IMR-90 (cell line): ENCODE measurements around the gene NPHP4. TPM values are rescaled to one million over a fixed set of nuclear protein-coding genes. Genes with fewer than 3 reads are reported as not detected.

Experiments used
- ATAC-seq: fragments of 200-7000 bp; cut with Tn5 transposase; 2 replicates; pipeline ENCODE4 v1.9.1; 2020; ENCODE audit warnings: low read depth, mild to moderate bottlenecking, moderate library complexity
- BruUV-seq: library from RNA; stranded (reverse); fragments of 400-500 nt; replicated peaks from 2 replicates; lab custom pipeline; 2021; lab: Mats Ljungman, UMichigan
- CTCF ChIA-PET: fragments of 300-600 bp; formaldehyde crosslinking; extraction: SDS; loops from one replicate; lab custom pipeline; 2021; ENCODE audit warnings: antibody characterized with exemption; lab: Yijun Ruan, JAX
- POLR2A ChIA-PET: fragments of 300-600 bp; sonication (Branson Sonifier 250); formaldehyde crosslinking; loops from one replicate; lab custom pipeline; 2022; ENCODE audit warnings: antibody characterized with exemption; ENCODE audit not compliant: unreplicated experiment; lab: Charles Lee
- DNase-seq: peaks from one replicate; pipeline ENCODE4 v3.0.0; 2013
- H2AFZ ChIP-seq: replicated peaks from 2 replicates; pipeline ENCODE3; 2013; ENCODE audit warnings: low read length, mild to moderate bottlenecking; ENCODE audit not compliant: poor library complexity
- H2AK5ac ChIP-seq: 2 replicates; pipeline ENCODE4 v1.6.1; 2013; ENCODE audit warnings: low read depth, low read length, inconsistent platforms
- H2AK9ac ChIP-seq: replicated peaks from 2 replicates; pipeline ENCODE3; 2013; ENCODE audit warnings: mild to moderate bottlenecking, low read depth, low read length, moderate library complexity; ENCODE audit not compliant: poor library complexity
- H2BK120ac ChIP-seq: 2 replicates; pipeline ENCODE4 v1.6.1; 2013; ENCODE audit warnings: low read depth, low read length, inconsistent platforms
- H2BK15ac ChIP-seq: 3 replicates; pipeline ENCODE4 v1.6.1; 2013; ENCODE audit warnings: low read depth, low read length, inconsistent platforms
- H2BK20ac ChIP-seq: 2 replicates; pipeline ENCODE4 v1.6.1; 2013; ENCODE audit warnings: low read depth, mild to moderate bottlenecking, inconsistent platforms, low read length, moderate library complexity
- H2BK5ac ChIP-seq: 2 replicates; pipeline ENCODE4 v1.6.1; 2013; ENCODE audit warnings: mild to moderate bottlenecking, low read depth, low read length, inconsistent platforms; ENCODE audit not compliant: poor library complexity, severe bottlenecking
- H3K14ac ChIP-seq: replicated peaks from 2 replicates; pipeline ENCODE4 v1.6.1; 2013; ENCODE audit warnings: low read depth, low read length, inconsistent platforms
- H3K18ac ChIP-seq: 2 replicates; pipeline ENCODE4 v1.6.1; 2013; ENCODE audit warnings: low read depth, low read length, control low read depth
- H3K23ac ChIP-seq: 2 replicates; pipeline ENCODE4 v1.6.1; 2013; ENCODE audit warnings: low read depth, low read length, inconsistent platforms
- H3K27ac ChIP-seq: 2 replicates; pipeline ENCODE4 v1.5.1; 2013; ENCODE audit warnings: mild to moderate bottlenecking, control low read depth, low read length; ENCODE audit not compliant: insufficient read depth
- H3K27me3 ChIP-seq: 2 replicates; pipeline ENCODE4 v1.6.1; 2013; ENCODE audit warnings: low read length; ENCODE audit not compliant: control insufficient read depth, insufficient read depth
- H3K36me3 ChIP-seq: 2 replicates; pipeline ENCODE4 v1.6.1; 2013; ENCODE audit warnings: low read length, mixed read lengths; ENCODE audit not compliant: control insufficient read depth, insufficient read depth
- H3K4ac ChIP-seq: 2 replicates; pipeline ENCODE4 v1.6.1; 2013; ENCODE audit warnings: low read depth, low read length, inconsistent platforms
- H3K4me1 ChIP-seq: 2 replicates; pipeline ENCODE4 v1.6.1; 2013; ENCODE audit warnings: low read length, mixed read lengths; ENCODE audit not compliant: control insufficient read depth, insufficient read depth
- H3K4me2 ChIP-seq: 2 replicates; pipeline ENCODE4 v1.6.1; 2013; ENCODE audit warnings: low read depth, mild to moderate bottlenecking, control low read depth, low read length, moderate library complexity
- H3K4me3 ChIP-seq: 2 replicates; pipeline ENCODE4 v1.5.1; 2013; ENCODE audit warnings: low read depth, mild to moderate bottlenecking, control low read depth, low read length, moderate library complexity; ENCODE audit not compliant: insufficient read depth
- H3K56ac ChIP-seq: 2 replicates; pipeline ENCODE4 v1.6.1; 2013; ENCODE audit warnings: low read length, inconsistent platforms; ENCODE audit not compliant: insufficient read depth; ENCODE audit errors: extremely low read depth
- H3K79me1 ChIP-seq, 2 experiments: 2 replicates each; pipeline ENCODE4 v1.6.1; 2013; ENCODE audit warnings: low read length in 2 of 2, inconsistent platforms in 1 of 2, low read depth in 1 of 2
- H3K9ac ChIP-seq: 2 replicates; pipeline ENCODE4 v1.6.1; 2013; ENCODE audit warnings: low read depth, low read length, control low read depth
- H3K9me1 ChIP-seq: 2 replicates; pipeline ENCODE4 v1.6.1; 2013; ENCODE audit warnings: low read length, inconsistent platforms; ENCODE audit not compliant: insufficient read depth
- H3K9me3 ChIP-seq: 2 replicates; pipeline ENCODE4 v1.6.1; 2013; ENCODE audit warnings: low read length; ENCODE audit not compliant: control insufficient read depth, insufficient read depth
- H4K20me1 ChIP-seq: 2 replicates; pipeline ENCODE4 v1.6.1; 2013; ENCODE audit warnings: low read length, inconsistent platforms; ENCODE audit not compliant: insufficient read depth
- H4K5ac ChIP-seq: 2 replicates; pipeline ENCODE4 v1.6.1; 2013; ENCODE audit warnings: mild to moderate bottlenecking, low read depth, low read length, control low read depth
- H4K8ac ChIP-seq, 2 experiments: 2 replicates each; pipeline ENCODE4 v1.6.1; 2013; ENCODE audit warnings: low read depth in 2 of 2, low read length in 2 of 2, control low read depth in 1 of 2, inconsistent platforms in 1 of 2
- H4K91ac ChIP-seq: 2 replicates; pipeline ENCODE4 v1.6.1; 2013; ENCODE audit warnings: low read depth, low read length, inconsistent platforms; ENCODE audit not compliant: insufficient read depth
- FOS ChIP-seq: fragments of 150-350 bp; IDR thresholded peaks from 2 replicates; pipeline ENCODE4 v1.6.1; 2016; ENCODE audit warnings: low read depth, low read length
- RFX5 ChIP-seq: IDR thresholded peaks from 2 replicates; pipeline ENCODE4 v1.8.0; 2012; ENCODE audit warnings: low read depth, mild to moderate bottlenecking, low read length, moderate library complexity
- WGBS, 2 experiments: methylation state at CpG; one replicate each; pipeline versions ENCODE4 v1.1.5 to v1.1.7; 2013; ENCODE audit warnings: missing lambda C conversion rate in 2 of 2; ENCODE audit not compliant: insufficient read length in 1 of 2; ENCODE audit errors: extremely low coverage in 2 of 2; 5-methylcytosine and 5-hydroxymethylcytosine counted together
- dilution Hi-C: fragments of 300-500 bp; cut with HindIII; formaldehyde crosslinking; loops from one replicate; pipeline ENCODE4 v1.14.3; 2018; ENCODE audit warnings: low sequenced_read_pairs; ENCODE audit not compliant: unreplicated experiment
- in situ Hi-C: fragments of 300-500 bp; cut with MboI; formaldehyde crosslinking; loops from 3 replicates; pipeline ENCODE4 v1.14.3; 2019; ENCODE audit warnings: low sequenced_read_pairs, inconsistent platforms, mixed read lengths
- intact Hi-C: fragments of 100-400 bp; cut with micrococcal nuclease; formaldehyde crosslinking; loops from 2 replicates; pipeline ENCODE4 v1.10.0; 2022
- polyA plus RNA-seq, 3 experiments: library from polyadenylated mRNA; depleted of rRNA; stranded (reverse); fragments of >200 nt; gene quantifications; 2 replicates each; pipeline ENCODE4 v1.2.3, GENCODE V29; 2012; ENCODE audit warnings: low replicate concordance in 1 of 3
- total RNA-seq: library from RNA; depleted of rRNA; stranded (reverse); fragments of >200 nt; gene quantifications from 2 replicates; pipeline ENCODE4 v1.2.3, GENCODE V29; 2012
- TF ChIP-seq, protein P1 (sequence below): fragments of 150-350 bp; IDR thresholded peaks from 2 replicates; pipeline ENCODE4 v1.6.1; 2017; ENCODE audit warnings: mild to moderate bottlenecking, antibody characterized with exemption, low read length, low read depth

NPHP4 gene
- total and polyA plus RNA-seq, 2 of the 4 experiments (the other 2 are of a cell fraction), result 2.0 to 5.5 TPM

DNA sequence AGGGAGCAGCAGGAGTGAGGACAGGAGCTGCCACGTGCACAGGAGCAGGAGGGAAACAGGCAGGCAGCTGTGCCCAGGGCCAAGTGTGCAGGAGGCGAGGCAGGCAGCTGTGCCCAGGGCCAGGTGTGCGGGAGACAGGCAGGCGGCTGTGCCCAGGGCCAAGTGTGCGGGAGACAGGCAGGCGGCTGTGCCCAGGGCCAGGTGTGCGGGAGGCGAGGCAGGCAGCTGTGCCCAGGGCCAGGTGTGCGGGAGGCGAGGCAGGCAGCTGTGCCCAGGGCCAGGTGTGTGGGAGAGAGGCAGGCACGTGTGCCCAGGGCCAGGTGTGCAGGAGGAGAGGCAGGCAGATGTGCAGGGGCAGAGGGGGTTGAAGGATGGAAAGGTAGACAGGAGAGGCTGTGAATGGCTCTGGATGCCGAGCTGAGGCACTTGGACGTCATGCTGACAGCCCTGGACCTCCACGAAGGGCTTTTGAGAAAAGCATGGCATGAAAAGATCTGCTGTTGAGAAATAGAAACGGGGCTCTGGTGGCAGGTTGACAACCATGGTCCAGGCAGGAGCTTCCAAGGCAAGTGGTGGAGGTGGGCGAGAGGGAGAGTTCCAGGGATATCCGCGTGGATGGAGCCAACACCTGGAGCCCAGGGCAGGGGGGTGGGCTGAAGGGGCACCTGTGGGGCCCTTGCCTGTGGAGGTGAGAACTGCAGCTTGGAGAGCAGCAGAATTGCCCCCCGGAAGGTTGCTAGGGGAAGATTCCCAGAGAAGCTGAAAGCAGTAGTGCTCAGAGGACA lies 19.1 kb upstream of the NPHP4 start (continued):
- TF ChIP-seq, protein P1, sequence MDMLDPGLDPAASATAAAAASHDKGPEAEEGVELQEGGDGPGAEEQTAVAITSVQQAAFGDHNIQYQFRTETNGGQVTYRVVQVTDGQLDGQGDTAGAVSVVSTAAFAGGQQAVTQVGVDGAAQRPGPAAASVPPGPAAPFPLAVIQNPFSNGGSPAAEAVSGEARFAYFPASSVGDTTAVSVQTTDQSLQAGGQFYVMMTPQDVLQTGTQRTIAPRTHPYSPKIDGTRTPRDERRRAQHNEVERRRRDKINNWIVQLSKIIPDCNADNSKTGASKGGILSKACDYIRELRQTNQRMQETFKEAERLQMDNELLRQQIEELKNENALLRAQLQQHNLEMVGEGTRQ, result no peak

DNA sequence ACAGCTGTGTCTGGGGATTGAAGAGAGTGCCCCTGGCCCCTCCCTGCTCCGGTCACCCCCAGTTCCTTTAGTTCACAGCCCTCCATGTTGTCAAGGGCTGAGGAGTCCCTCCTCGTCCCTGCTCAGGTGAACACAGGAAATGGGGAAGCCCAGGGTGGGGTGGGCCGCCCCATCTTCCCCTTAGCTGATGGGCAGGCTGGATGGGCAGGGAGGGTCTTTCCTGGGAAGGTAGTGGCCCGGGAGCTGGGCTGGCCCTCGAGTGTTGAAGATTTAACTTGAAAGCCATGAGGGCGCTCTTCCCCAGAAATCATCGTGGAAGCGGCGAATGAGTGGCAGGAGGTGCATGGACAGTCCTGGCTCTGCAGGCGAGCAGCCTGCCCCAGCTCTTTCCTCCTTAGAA lies 18.3 kb upstream of the NPHP4 start:
- Histone ChIP-seq H3K36me3 (no peaks in the 10 kb centered on the region), H3K4ac (no peak overlapping the region), H3K79me1 (no peaks in the 10 kb centered on the region), H2BK20ac (no peak overlapping the region), H4K91ac (no peak overlapping the region), H3K27me3 (no peaks in the 10 kb centered on the region), H4K20me1 (no peaks in the 10 kb centered on the region), H3K4me1 (peaks cover 2% of the 10 kb centered on the region; the same call in 1 of the 2 replicates), H4K5ac (no peak overlapping the region), H2AK9ac (no peak overlapping the region), H3K9me3 (no peaks in the 10 kb centered on the region), H3K14ac (no peak overlapping the region), H3K18ac (no peak overlapping the region), H3K4me2 (no peak overlapping the region), H3K9ac (no peak overlapping the region), H2AK5ac (no peak overlapping the region), H3K4me3 (no peak overlapping the region), H3K56ac (no peak overlapping the region), H2BK5ac (no peak overlapping the region), H4K8ac (no peak overlapping the region), H2BK120ac (no peak overlapping the region), H2AFZ (no peak overlapping the region), H3K27ac (no peak overlapping the region), H3K23ac (no peak overlapping the region), H2BK15ac (no peak overlapping the region), H3K9me1 (no peaks in the 10 kb centered on the region)
- ChIA-PET CTCF (no interaction called here), POLR2A (no interaction called here)
- dilution Hi-C loops (no loop called here), intact Hi-C loops (no loop called here), in situ Hi-C loops (no loop called here)
- no peak for DNase-seq
- TF ChIP-seq FOS (no peak), RFX5 (no peak)
- BruUV-seq, result no TSS peak
- WGBS, 2 experiments, result 0% methylated on average over 1 of the region's 10 CpGs; no CpG with 5 or more reads in 1 of the 2 experiments
- ATAC-seq, result no peak
